Lower leg skin (tissue), 4 donors: Measurements from ENCODE around the gene TMSB15B. TPM values are rescaled to one million over a fixed set of nuclear protein-coding genes. Genes with fewer than 3 reads are reported as not detected.
A peak's percentile ranks its signal among the peaks of the same experiment; 100 is the strongest.
"Not testable (repeated sequence)": the region's sequence is repeated elsewhere in the genome, so short reads cannot be mapped to it uniquely, and the experiment has no call there.

Source experiments
- DNase-seq, 2 donors: peaks; one replicate each; pipeline ENCODE4 v3.0.0-alpha.2; 2019; ENCODE audit warnings: low spot score in 2 of 2
- H3K4me3 ChIP-seq: fragments of 200-600 bp; sonication (generic); 2 replicates; pipeline ENCODE4 v1.5.1; 2017; ENCODE audit warnings: mild to moderate bottlenecking, low read depth; ENCODE audit not compliant: poor library complexity, severe bottlenecking
- POLR2A ChIP-seq, 2 donors: fragments of 450-650 bp; IDR thresholded peaks; one replicate each; pipeline ENCODE4 v1.6.1; 2016 to 2017; ENCODE audit warnings: antibody characterized with exemption in 2 of 2, mild to moderate bottlenecking in 1 of 2, moderate library complexity in 1 of 2
- WGBS, 2 donors: methylation state at CpG; one replicate each; pipeline ENCODE4 v1.1.5; 2018; 5-methylcytosine and 5-hydroxymethylcytosine counted together
- intact Hi-C: fragments of 100-400 bp; cut with DNase I; formaldehyde crosslinking; loops from one replicate; pipeline ENCODE4 v1.15.0; 2023; ENCODE audit warnings: low total_unique reads
- total RNA-seq, 4 donors: library from RNA; depleted of rRNA; stranded (reverse); fragments of >200 nt; gene quantifications; one replicate each; pipeline ENCODE4 v1.1.0, GENCODE V29; 2016
- TF ChIP-seq, protein P1 (sequence below), 3 donors: fragments of 450-650 bp; IDR thresholded peaks; one replicate each; pipeline ENCODE4 v1.5.1; 2016; ENCODE audit warnings: antibody characterized with exemption in 3 of 3, mild to moderate bottlenecking in 3 of 3, moderate library complexity in 2 of 3

The TMSB15B gene
- total RNA-seq, 4 donors from 2014 or later: 1.1 to 12.1 (median 2.9) TPM; not detected in 1

DNA sequence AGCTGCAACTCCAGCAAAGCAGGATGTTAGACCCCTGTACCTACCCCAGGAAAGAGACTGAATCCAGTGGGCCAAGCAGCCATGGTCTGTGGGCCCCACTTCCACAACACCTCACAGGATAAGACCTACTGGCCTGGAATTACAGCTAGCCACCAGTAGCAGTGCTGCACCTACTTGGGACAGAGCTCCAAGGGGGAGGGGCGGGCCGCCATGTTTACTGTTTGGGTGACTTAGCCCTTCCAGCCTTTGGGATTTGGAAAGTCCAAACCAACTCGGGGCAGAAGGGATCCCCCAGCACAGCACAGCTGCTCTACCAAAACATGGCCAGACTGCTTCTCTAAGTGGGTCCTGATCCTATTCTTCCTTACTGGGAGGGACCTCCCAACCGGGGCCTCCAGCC is 9.1 kb upstream of the TMSB15B start:
- intact Hi-C loops: no loop called here
- no peak for TF ChIP-seq POLR2A (IDR thresholded peaks at IDR 0.05)
- TF ChIP-seq, protein P1, sequence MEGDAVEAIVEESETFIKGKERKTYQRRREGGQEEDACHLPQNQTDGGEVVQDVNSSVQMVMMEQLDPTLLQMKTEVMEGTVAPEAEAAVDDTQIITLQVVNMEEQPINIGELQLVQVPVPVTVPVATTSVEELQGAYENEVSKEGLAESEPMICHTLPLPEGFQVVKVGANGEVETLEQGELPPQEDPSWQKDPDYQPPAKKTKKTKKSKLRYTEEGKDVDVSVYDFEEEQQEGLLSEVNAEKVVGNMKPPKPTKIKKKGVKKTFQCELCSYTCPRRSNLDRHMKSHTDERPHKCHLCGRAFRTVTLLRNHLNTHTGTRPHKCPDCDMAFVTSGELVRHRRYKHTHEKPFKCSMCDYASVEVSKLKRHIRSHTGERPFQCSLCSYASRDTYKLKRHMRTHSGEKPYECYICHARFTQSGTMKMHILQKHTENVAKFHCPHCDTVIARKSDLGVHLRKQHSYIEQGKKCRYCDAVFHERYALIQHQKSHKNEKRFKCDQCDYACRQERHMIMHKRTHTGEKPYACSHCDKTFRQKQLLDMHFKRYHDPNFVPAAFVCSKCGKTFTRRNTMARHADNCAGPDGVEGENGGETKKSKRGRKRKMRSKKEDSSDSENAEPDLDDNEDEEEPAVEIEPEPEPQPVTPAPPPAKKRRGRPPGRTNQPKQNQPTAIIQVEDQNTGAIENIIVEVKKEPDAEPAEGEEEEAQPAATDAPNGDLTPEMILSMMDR (IDR thresholded peaks at IDR 0.05): no peak
- no peak overlapping the region for H3K4me3 ChIP-seq
- no peak for DNase-seq
- WGBS, 2 donors: 70% methylated on average over 4 of the region's 4 CpGs; no CpG with 5 or more reads in 1 of the 2 donors

DNA sequence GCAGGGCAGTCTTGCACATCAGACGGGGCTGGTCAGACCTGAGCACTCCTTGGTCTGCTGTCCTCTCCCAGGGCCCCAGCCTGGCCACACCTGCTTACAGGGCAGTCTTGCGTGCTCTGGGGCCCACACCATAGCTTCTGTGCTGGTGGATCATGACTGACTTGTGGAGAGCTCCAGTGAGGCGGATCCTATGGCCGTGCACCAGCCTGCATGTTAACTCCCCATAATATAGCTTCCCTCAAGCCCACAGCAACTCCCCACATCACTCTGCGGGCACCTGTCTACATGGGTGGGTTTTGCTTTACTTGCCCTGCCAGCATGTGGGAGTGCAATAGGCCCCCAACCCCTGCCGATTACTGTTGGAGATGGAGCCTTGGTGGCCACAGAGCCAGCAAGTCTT is 8.2 kb upstream of the TMSB15B start:
- TF ChIP-seq, protein P1 (IDR thresholded peaks at IDR 0.05): no peak
- no peak for TF ChIP-seq POLR2A (IDR thresholded peaks at IDR 0.05)
- intact Hi-C loops: no loop called here
- 88 to 100% methylated on average over 2 to 6 of the region's 6 CpGs for WGBS, 2 donors

DNA sequence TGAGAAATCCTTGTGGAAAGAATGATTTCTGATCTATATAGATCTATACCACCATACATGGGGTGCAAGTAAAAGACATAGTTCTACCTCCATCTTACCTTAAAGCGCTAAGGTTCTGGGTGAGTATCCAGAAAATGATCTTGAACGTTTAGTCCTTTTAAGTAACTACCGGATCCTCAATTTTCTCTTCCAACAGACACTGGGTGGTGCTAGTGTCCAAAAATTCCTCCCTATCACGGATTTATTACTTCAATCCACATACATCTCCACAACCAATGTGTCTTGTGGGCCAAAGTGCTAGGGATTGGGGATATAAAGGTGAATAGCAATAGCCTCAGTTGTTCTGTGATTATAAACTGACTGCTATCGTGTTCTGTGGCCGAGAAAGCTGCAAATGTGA is 1.8 kb upstream of the TMSB15B start:
- WGBS, 2 donors: no CpG with 5 or more reads among the region's 6 CpGs
- H3K4me3 ChIP-seq, DNase-seq, intact Hi-C loops: not testable (repeated sequence)

More for the DNA sequence above, 8.2 kb upstream of the TMSB15B start:
- no peak overlapping the region for H3K4me3 ChIP-seq
- no peak for DNase-seq

DNA sequence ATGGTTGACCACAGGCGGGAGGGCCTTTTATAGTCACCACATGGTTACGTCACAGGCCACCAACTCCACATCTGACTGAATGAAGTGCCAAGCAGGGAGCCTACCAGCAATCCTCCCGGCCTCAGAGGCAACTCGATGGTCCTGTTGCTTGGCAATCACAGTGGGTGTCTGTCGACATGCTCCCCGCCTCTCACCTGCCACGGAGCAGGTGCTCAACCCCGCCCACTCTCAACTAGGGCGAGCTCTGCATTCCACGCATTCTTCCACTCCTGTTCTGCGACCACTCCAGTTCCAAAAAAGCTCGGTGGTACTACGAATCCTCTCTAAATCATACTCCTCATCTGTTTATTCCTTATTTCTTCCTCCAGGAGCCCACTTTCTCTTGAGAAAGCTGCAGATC is 21.1 kb downstream of the TMSB15B start:
- intact Hi-C loops, DNase-seq, H3K4me3 ChIP-seq: not testable (repeated sequence)
- no CpG with 5 or more reads among the region's 13 CpGs for WGBS, 2 donors

DNA sequence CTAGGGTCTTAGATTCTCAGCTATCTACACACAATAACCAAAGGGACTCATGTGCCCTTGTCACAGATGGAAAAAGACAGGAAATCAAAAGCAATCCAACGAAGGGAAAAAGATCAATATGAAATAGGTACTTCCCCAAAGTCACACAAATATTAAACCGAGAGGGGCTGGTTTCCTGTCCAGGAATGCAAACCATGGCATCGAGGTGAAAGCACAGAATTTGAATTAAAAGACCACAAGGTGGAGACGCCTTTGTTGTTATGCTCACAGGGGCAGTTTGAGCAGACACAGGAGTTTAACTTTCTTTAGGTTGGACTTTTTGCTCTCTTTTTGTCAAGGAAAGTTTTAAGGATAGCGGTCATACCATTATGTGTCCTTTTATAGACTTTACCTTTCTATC is 36.8 kb downstream of the TMSB15B start:
- WGBS, 2 donors: 55 to 56% methylated on average over 5 of the region's 5 CpGs
- H3K4me3 ChIP-seq: no peak overlapping the region
- intact Hi-C loops: no loop called here
- no peak for TF ChIP-seq POLR2A (IDR thresholded peaks at IDR 0.05)
- TF ChIP-seq, protein P1 (IDR thresholded peaks at IDR 0.05): no peak
- no peak for DNase-seq

DNA sequence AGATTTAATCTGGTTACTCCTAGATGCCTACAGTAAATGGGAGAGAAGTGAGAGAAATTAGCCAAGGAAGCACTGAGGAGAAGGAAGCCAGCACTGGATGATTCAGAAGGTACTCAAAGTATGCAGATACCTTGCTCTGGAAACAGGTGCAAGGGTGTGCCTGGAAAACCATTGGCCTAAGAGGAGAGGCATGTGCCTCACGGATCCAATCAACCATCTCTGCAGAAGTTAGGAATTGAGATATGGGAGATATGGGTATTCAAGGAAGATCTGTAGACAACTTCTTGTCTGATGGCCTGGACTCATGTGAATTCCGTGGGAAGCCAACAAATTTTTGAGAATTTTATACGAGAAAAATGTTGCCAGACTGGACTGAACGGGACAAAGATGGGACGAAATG is 46.4 kb downstream of the TMSB15B start:
- H3K4me3 ChIP-seq: no peak overlapping the region
- no peak for DNase-seq
- TF ChIP-seq, protein P1 (IDR thresholded peaks at IDR 0.05): no peak
- TF ChIP-seq POLR2A (IDR thresholded peaks at IDR 0.05): no peak
- 67 to 70% methylated on average over 5 of the region's 5 CpGs for WGBS, 2 donors
- intact Hi-C loops: no loop called here

DNA sequence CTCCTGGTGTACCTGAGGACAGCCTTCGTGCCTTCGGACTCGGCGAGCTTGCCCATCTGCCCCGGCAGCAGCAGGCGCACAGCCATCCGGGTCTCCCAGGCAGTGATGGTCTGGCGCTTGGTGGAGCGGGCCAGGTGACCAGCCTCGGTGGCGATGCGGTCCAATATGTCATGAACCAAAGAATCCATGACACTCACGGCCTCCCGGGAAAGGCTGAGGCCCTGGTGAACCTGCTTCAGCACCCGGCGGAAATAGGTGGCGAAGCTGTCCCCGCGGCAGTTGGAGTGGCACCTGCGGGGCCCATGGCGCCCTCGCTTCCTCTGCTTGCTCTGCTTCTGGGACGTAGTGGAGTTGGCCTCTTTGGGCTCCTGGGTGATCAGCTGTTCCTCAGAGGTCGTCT is 50.7 kb downstream of the TMSB15B start:
- no peak overlapping the region for H3K4me3 ChIP-seq
- intact Hi-C loops: no loop called here
- DNase-seq: peak in 1 of 2 donors; percentile 88
- TF ChIP-seq POLR2A (IDR thresholded peaks at IDR 0.05): no peak
- TF ChIP-seq, protein P1 (IDR thresholded peaks at IDR 0.05): no peak
- 88 to 92% methylated on average over 22 to 24 of the region's 24 CpGs for WGBS, 2 donors
